ENCODE data around the gene SLC35F6. TPM values are rescaled to one million over a fixed set of nuclear protein-coding genes. Genes with fewer than 3 reads are reported as not detected.
"Not testable (repeated sequence)": the region's sequence is repeated elsewhere in the genome, so short reads cannot be mapped to it uniquely, and the experiment has no call there.

SLC35F6 gene
- total RNA-seq, 1 donor from 2014 or later, result 5.6 TPM

GRCh38 chr2:26745609-26746327 is 18.3 kb upstream of the SLC35F6 start:
- H3K27ac Mint-ChIP-seq, result peak overlapping the region; percentile 55
- H4K20me1 ChIP-seq (ENCODE audit: low read depth), result no peaks in the 10 kb centered on the region
- no peak overlapping the region for H3K27ac ChIP-seq
- TF ChIP-seq CTCF (IDR thresholded peaks at IDR 0.05) (peak; percentile 98), EZH2phosphoT487 (IDR thresholded peaks at IDR 0.05) (no peak), EZH2 (IDR thresholded peaks at IDR 0.05) (no peak)
- peaks cover 28% of the 10 kb centered on the region for H3K4me1 Mint-ChIP-seq
- no peaks in the 10 kb centered on the region for H3K9me3 Mint-ChIP-seq
- H2AFZ ChIP-seq (replicated peaks), result no peak overlapping the region
- no peak overlapping the region for H3K9ac ChIP-seq
- no peaks in the 10 kb centered on the region for H3K36me3 ChIP-seq
- no peak overlapping the region for H3K4me3 ChIP-seq
- H3K4me2 ChIP-seq, result no peak overlapping the region
- no peaks in the 10 kb centered on the region for H3K79me2 ChIP-seq (ENCODE audit: low read depth)
- peaks cover 12% of the 10 kb centered on the region for H3F3A ChIP-seq (ENCODE audit: low read depth)
- H3K36me3 Mint-ChIP-seq, result no peaks in the 10 kb centered on the region
- DNase-seq (ENCODE audit: low spot score), result peak; percentile 87
- H3K4me3 Mint-ChIP-seq, result no peak overlapping the region
- H3K27me3 ChIP-seq, result peaks cover 23% of the 10 kb centered on the region
- H3K9me3 ChIP-seq (ENCODE audit: low read depth), result no peaks in the 10 kb centered on the region
- peaks cover 11% of the 10 kb centered on the region for H3K4me1 ChIP-seq
- H3K27me3 Mint-ChIP-seq (ENCODE audit: insufficient read depth, low read depth), result peaks cover 26% of the 10 kb centered on the region

- H3F3A ChIP-seq (ENCODE audit: low read depth), result peaks cover 15% of the 10 kb centered on the region
- H3K4me3 ChIP-seq, result no peak overlapping the region
- H3K4me1 ChIP-seq, result peaks cover 13% of the 10 kb centered on the region
- Mint-ChIP-seq H3K9me3 (peaks cover 5% of the 10 kb centered on the region), H3K4me1 (peaks cover 26% of the 10 kb centered on the region), H3K27ac (no peak overlapping the region), H3K36me3 (no peaks in the 10 kb centered on the region), H3K4me3 (no peak overlapping the region), H3K27me3 (ENCODE audit: insufficient read depth, low read depth) (peaks cover 23% of the 10 kb centered on the region)
- no peaks in the 10 kb centered on the region for H3K9me3 ChIP-seq (ENCODE audit: low read depth)
- peaks cover 34% of the 10 kb centered on the region for H3K27me3 ChIP-seq
- no peaks in the 10 kb centered on the region for H3K79me2 ChIP-seq (ENCODE audit: low read depth)
- no peak for DNase-seq (ENCODE audit: low spot score)
- no peak for TF ChIP-seq EZH2phosphoT487 (IDR thresholded peaks at IDR 0.05)
- TF ChIP-seq EZH2 (IDR thresholded peaks at IDR 0.05), result no peak
- TF ChIP-seq CTCF (IDR thresholded peaks at IDR 0.05), result no peak
- no peak overlapping the region for H2AFZ ChIP-seq (replicated peaks)
- H3K4me2 ChIP-seq, result no peak overlapping the region
- no peaks in the 10 kb centered on the region for H3K36me3 ChIP-seq
- no peak overlapping the region for H3K27ac ChIP-seq
- no peaks in the 10 kb centered on the region for H4K20me1 ChIP-seq (ENCODE audit: low read depth)
- H3K9ac ChIP-seq, result no peak overlapping the region
Observed at GRCh38 chr2:26746934-26747333, 17.1 kb upstream of the SLC35F6 start.

DNA sequence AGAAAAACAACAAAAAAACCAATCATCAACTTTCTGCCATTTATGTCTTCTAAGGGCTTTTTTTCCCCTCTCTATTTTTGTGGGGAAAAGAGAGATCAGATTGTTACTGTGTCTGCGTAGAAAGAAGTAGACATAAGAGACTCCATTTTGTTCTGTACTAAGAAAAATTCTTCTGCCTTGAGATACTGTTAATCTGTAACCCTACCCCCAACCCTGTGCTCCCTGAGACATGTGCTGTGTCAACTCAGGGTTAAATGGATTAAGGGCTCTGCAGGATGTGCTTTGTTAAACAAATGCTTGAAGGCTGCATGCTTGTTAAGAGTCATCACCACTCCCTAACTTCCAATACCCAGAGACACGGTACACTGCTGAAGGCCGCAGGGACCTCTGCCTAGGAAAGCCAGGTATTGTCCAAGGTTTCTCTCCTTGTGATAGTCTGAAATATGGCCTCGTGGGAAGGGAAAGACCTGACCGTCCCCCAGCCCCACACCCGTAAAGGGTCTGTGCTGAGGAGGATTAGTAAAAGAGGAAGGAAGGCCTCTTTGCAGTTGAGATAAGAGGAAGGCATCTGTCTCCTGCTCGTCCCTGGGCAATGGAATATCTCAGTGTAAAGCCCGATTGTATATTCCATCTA is 14.2 kb upstream of the SLC35F6 start:
- H3K4me1 Mint-ChIP-seq, result peaks cover 49% of the 10 kb centered on the region
- peaks cover 58% of the 10 kb centered on the region for H3K27me3 ChIP-seq
- H3K36me3 Mint-ChIP-seq; H4K20me1 ChIP-seq (ENCODE audit: low read depth); H3K9me3 ChIP-seq (ENCODE audit: low read depth); H3K36me3 ChIP-seq; H3K27ac ChIP-seq; H3K79me2 ChIP-seq (ENCODE audit: low read depth); H2AFZ ChIP-seq (replicated peaks); H3K9ac ChIP-seq; H3K9me3 Mint-ChIP-seq: not testable (repeated sequence)
- DNase-seq (ENCODE audit: low spot score), result peak; percentile 75
- peaks cover 27% of the 10 kb centered on the region for H3K4me1 ChIP-seq
- peak overlapping the region; percentile 97 for H3K27ac Mint-ChIP-seq
- H3K4me3 Mint-ChIP-seq, result peak overlapping the region; percentile 80
- peak overlapping the region; percentile 40 for H3K4me3 ChIP-seq
- peaks cover 18% of the 10 kb centered on the region for H3F3A ChIP-seq (ENCODE audit: low read depth)
- peak overlapping the region; percentile 70 for H3K4me2 ChIP-seq
- H3K27me3 Mint-ChIP-seq (ENCODE audit: insufficient read depth, low read depth), result peaks cover 13% of the 10 kb centered on the region

GRCh38 chr2:26750467-26750866 is 13.6 kb upstream of the SLC35F6 start:
- not testable (repeated sequence) for H3K27ac ChIP-seq; H3K79me2 ChIP-seq (ENCODE audit: low read depth); H3K36me3 ChIP-seq; H4K20me1 ChIP-seq (ENCODE audit: low read depth); H3K36me3 Mint-ChIP-seq; H2AFZ ChIP-seq (replicated peaks); H3K9me3 ChIP-seq (ENCODE audit: low read depth); DNase-seq (ENCODE audit: low spot score); H3K9me3 Mint-ChIP-seq; H3K9ac ChIP-seq
- Mint-ChIP-seq H3K27ac (peak overlapping the region; percentile 97), H3K4me1 (peaks cover 54% of the 10 kb centered on the region), H3K27me3 (ENCODE audit: insufficient read depth, low read depth) (peaks cover 13% of the 10 kb centered on the region), H3K4me3 (peak overlapping the region; percentile 80)
- peaks cover 32% of the 10 kb centered on the region for H3K4me1 ChIP-seq
- peak overlapping the region; percentile 70 for H3K4me2 ChIP-seq
- H3F3A ChIP-seq (ENCODE audit: low read depth), result peaks cover 24% of the 10 kb centered on the region
- H3K4me3 ChIP-seq, result peak overlapping the region; percentile 40
- peaks cover 58% of the 10 kb centered on the region for H3K27me3 ChIP-seq
